Measurements from ENCODE around the gene FHOD3. TPM values are rescaled to one million over a fixed set of nuclear protein-coding genes. Genes with fewer than 3 reads are reported as not detected.
"Not testable (repeated sequence)": the region's sequence is repeated elsewhere in the genome, so short reads cannot be mapped to it uniquely, and the experiment has no call there.

The FHOD3 gene
- total RNA-seq, 1 donor from 2014 or later = not detected

DNA sequence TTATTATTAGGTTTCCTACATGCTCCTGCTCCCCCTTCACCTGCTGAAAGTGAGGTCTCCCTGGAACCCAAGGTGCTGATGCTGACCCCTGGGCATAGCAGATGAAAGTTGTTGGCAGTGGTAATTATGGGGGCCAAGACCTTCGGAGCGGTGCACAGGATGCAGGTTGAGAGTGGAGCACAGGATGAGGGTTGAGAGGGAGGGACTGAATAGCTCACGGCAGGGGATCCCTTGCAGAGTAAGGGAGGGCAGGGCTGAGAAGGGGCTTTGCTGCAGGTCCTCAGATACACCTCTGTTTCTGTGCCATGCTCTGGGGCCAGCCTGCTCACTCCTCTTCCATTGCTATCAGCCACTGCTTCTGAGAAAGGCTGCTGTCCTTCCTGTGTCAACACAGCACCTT is 163.3 kb downstream of the FHOD3 start:
- DNase-seq (ENCODE audit: low spot score) = no peak
- Mint-ChIP-seq H3K4me1 (ENCODE audit: low read depth) (no peaks in the 10 kb centered on the region), H3K36me3 (ENCODE audit: low read depth) (no peaks in the 10 kb centered on the region), H3K27me3 (ENCODE audit: low read depth) (no peaks in the 10 kb centered on the region), H3K27ac (no peak overlapping the region), H3K4me3 (ENCODE audit: low read depth) (no peak overlapping the region), H3K9me3 (no peaks in the 10 kb centered on the region)
- intact Hi-C loops (cut with micrococcal nuclease) = no loop called here

DNA sequence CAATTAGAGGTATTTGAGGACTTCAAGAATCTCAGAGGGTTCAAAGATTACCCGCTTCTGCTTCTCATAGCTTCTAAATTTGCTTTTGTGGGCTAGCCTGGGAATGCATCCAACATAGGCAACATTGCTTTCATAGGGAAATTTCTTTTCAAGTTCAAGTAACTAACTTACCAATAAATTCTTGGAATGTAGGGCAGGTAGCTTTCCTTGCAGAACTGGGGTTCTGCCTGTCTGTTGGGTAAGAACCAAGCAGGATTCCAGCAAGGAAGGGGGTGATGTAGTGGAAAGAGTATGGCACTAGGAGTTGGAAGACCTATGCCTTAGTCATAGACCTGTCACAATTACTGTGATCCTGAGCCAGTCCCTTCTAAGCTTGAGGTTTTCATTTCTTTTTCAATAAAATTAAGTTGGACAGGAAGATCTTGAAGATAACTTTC is 164.1 kb downstream of the FHOD3 start:
- Mint-ChIP-seq H3K27me3 (ENCODE audit: low read depth) (no peaks in the 10 kb centered on the region), H3K27ac (no peak overlapping the region), H3K4me1 (ENCODE audit: low read depth) (no peaks in the 10 kb centered on the region), H3K36me3 (ENCODE audit: low read depth) (no peaks in the 10 kb centered on the region), H3K4me3 (ENCODE audit: low read depth) (no peak overlapping the region), H3K9me3 (no peaks in the 10 kb centered on the region)
- intact Hi-C loops (cut with micrococcal nuclease) = no loop called here
- no peak for DNase-seq (ENCODE audit: low spot score)

DNA sequence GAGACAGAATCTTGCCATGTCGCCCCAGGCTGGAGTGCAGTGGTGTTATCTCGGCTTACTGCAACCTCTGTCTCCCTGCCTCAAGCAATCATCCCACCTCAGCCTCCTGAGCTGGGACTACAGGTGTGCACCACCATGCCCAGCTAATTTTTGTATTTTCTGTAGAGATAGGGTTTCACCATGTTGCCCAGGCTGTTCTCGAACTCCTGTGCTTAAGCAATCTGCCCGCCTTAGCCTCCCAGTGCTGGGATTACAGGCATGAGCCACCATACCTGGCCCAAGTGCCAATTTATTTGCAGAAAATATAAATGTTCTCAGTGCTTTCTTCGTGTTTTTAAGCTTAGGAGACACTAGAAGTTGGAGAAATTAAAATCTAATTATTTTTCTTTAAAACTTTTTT is 166.0 kb downstream of the FHOD3 start:
- H3K27ac Mint-ChIP-seq; H3K4me1 Mint-ChIP-seq (ENCODE audit: low read depth); H3K9me3 Mint-ChIP-seq; H3K4me3 Mint-ChIP-seq (ENCODE audit: low read depth); H3K27me3 Mint-ChIP-seq (ENCODE audit: low read depth); intact Hi-C loops (cut with micrococcal nuclease); DNase-seq (ENCODE audit: low spot score); H3K36me3 Mint-ChIP-seq (ENCODE audit: low read depth): not testable (repeated sequence)

DNA sequence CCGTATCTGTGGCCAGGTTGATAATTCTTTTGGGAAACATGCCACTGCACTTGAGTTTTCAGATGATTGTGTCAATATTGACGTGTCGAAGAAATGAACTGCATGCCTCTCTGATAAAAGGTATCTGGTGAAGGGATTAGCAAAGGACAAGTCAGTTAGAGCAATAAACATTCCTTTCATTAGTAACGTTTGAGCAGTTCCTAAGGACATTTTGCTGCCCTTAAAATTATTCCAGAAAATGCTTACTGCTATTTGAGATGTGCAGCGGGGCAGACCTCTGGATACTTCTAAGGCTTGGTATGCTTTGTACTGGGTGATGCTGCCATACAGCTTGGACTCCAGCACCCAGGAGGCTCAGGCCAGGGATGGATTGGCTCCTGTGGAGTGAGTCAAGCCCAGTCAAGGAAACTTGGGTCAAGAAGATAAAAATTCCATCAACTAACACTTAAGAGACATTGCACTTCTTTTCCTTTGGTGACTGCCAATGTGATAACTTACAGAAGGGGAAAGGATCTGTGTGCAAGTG is 166.7 kb downstream of the FHOD3 start:
- no peaks in the 10 kb centered on the region for H3K9me3 Mint-ChIP-seq
- H3K36me3 Mint-ChIP-seq (ENCODE audit: low read depth) = no peaks in the 10 kb centered on the region
- no peak overlapping the region for H3K27ac Mint-ChIP-seq
- DNase-seq (ENCODE audit: low spot score) = no peak
- H3K27me3 Mint-ChIP-seq (ENCODE audit: low read depth) = no peaks in the 10 kb centered on the region
- H3K4me1 Mint-ChIP-seq (ENCODE audit: low read depth) = no peaks in the 10 kb centered on the region
- H3K4me3 Mint-ChIP-seq (ENCODE audit: low read depth) = no peak overlapping the region
- intact Hi-C loops (cut with micrococcal nuclease) = no loop called here

DNA sequence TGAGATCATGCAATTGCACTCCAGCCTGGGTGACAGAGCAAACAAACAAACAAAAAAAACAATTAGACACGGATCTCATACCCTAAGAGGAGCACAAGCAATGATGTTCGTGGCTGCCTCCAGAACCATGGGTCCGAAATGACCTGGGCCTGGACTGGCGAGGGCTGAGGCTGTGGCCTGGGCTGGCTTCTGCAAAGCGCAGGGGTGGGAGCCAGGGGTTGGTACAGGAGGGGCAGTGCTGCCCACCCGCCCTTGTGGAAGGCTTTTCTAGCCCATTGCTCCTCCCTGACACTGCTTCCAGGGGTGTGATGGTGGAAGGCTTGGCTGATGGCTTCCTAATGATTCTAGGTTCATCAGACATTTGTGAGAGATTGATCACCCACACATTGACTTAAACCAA is 167.8 kb downstream of the FHOD3 start:
- Mint-ChIP-seq H3K27me3 (ENCODE audit: low read depth) (no peaks in the 10 kb centered on the region), H3K4me1 (ENCODE audit: low read depth) (no peaks in the 10 kb centered on the region), H3K4me3 (ENCODE audit: low read depth) (no peak overlapping the region), H3K27ac (no peak overlapping the region), H3K9me3 (no peaks in the 10 kb centered on the region), H3K36me3 (ENCODE audit: low read depth) (no peaks in the 10 kb centered on the region)
- intact Hi-C loops (cut with micrococcal nuclease) = no loop called here
- no peak for DNase-seq (ENCODE audit: low spot score)

DNA sequence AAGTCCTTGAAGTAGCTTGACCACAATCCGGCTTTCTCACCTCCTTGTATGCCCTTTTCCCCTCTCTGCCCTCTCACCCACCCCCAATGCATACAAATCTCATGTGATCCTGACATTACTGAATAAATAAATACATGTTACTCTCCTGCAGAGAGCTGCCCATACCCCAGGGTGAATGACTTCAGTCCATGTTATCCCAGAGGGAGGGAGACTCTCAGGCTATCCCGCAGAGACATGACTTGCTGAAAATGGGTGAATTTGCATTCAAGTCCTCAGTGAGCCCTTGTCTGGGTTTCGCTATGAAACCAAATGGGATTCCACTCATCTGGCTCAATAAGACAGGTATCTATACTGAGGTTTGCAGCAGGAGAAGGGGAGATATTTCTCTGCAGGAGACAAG is 168.5 kb downstream of the FHOD3 start:
- Mint-ChIP-seq H3K4me3 (ENCODE audit: low read depth) (no peak overlapping the region), H3K27me3 (ENCODE audit: low read depth) (no peaks in the 10 kb centered on the region), H3K4me1 (ENCODE audit: low read depth) (no peaks in the 10 kb centered on the region), H3K36me3 (ENCODE audit: low read depth) (no peaks in the 10 kb centered on the region), H3K9me3 (no peaks in the 10 kb centered on the region), H3K27ac (no peak overlapping the region)
- intact Hi-C loops (cut with micrococcal nuclease) = no loop called here
- no peak for DNase-seq (ENCODE audit: low spot score)

DNA sequence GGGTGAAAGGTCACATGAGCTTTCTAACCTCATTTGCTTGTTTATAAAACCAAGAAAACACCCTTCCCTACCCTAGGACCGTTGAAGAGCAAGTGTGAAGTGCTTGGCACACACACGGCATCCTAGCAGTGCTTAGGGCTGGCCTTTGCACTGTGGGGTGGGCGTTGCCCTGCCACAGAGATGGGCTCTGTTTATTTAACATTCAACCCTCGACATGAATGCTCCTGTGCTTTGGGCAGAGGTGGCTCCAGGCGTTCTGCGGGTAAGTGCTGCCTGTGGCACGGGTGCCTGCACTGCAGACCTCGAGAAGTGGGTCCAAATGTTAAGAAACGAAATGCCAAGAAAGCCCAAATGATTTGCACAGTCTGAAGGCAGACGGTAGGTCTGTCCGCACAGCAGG is 170.1 kb downstream of the FHOD3 start:
- Mint-ChIP-seq H3K4me3 (ENCODE audit: low read depth) (no peak overlapping the region), H3K4me1 (ENCODE audit: low read depth) (no peaks in the 10 kb centered on the region), H3K9me3 (no peaks in the 10 kb centered on the region), H3K27ac (no peak overlapping the region), H3K27me3 (ENCODE audit: low read depth) (no peaks in the 10 kb centered on the region), H3K36me3 (ENCODE audit: low read depth) (no peaks in the 10 kb centered on the region)
- intact Hi-C loops (cut with micrococcal nuclease) = no loop called here
- DNase-seq (ENCODE audit: low spot score) = no peak

DNA sequence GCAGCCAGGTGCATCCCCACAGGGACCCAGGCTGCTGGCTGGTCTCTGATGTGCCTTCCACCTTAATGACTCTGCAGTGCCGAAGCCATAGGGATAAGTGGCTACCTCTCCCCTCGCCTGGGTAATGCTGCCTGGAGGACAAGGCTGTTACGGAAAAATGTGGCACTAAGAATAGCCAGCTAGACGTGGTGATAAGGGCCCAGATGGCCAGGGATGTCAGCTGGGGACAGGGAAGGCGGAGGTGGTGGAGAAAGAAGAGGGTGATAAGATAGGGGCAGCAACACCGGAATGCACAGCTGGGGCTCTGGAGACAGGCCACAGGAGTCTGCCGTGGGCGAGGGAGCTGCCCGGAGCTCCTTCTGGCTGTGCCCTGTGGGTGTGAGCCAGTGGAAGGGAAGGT is 170.6 kb downstream of the FHOD3 start:
- H3K27me3 Mint-ChIP-seq (ENCODE audit: low read depth) = no peaks in the 10 kb centered on the region
- no peaks in the 10 kb centered on the region for H3K9me3 Mint-ChIP-seq
- H3K27ac Mint-ChIP-seq = no peak overlapping the region
- H3K4me3 Mint-ChIP-seq (ENCODE audit: low read depth) = no peak overlapping the region
- no peaks in the 10 kb centered on the region for H3K4me1 Mint-ChIP-seq (ENCODE audit: low read depth)
- no peaks in the 10 kb centered on the region for H3K36me3 Mint-ChIP-seq (ENCODE audit: low read depth)
- no peak for DNase-seq (ENCODE audit: low spot score)
- intact Hi-C loops (cut with micrococcal nuclease) = no loop called here

DNA sequence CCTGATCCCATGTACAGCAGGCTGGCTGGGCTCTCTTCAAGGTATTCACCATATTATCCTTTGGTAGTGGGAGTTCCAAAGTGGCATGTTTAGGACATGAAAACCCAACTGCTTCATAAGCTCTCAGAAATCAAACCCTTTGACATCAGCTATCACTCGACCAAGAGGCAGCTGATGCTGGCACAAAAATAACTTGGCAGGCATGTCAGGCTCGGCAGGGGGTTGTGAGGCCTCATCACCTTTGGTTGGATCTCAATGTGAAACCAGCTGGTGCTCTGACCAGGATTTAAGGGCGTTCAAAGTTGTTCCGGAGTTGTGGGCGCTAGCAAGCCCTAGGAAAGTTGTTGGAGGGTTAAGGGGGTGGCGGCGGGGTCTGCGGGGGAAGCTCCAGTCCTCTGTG is 171.9 kb downstream of the FHOD3 start:
- Mint-ChIP-seq H3K4me3 (ENCODE audit: low read depth) (no peak overlapping the region), H3K27ac (no peak overlapping the region), H3K4me1 (ENCODE audit: low read depth) (peaks cover 5% of the 10 kb centered on the region), H3K36me3 (ENCODE audit: low read depth) (no peaks in the 10 kb centered on the region), H3K27me3 (ENCODE audit: low read depth) (no peaks in the 10 kb centered on the region), H3K9me3 (no peaks in the 10 kb centered on the region)
- no peak for DNase-seq (ENCODE audit: low spot score)
- intact Hi-C loops (cut with micrococcal nuclease) = no loop called here

DNA sequence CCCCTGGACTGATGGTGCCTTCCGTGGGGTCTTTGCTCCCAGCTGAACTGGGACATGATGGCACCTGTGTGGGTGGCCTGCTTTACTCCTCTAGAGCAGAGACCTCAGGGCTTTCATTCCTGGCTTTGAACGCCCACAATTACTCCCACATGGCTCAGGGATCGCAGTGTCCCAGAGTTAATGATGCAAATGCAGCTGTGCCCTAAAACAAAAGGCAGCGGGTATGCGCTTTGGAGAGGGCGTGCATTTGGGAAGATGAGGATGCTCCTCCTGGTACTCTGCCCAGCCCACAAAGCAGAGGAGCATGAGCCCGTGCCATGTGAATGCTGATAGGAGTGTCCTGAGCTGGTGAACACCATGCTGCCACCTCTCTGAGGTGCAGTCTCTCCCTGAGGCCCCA is 173.4 kb downstream of the FHOD3 start:
- H3K27ac Mint-ChIP-seq = no peak overlapping the region
- H3K36me3 Mint-ChIP-seq (ENCODE audit: low read depth) = no peaks in the 10 kb centered on the region
- no peak for DNase-seq (ENCODE audit: low spot score)
- H3K27me3 Mint-ChIP-seq (ENCODE audit: low read depth) = no peaks in the 10 kb centered on the region
- no peak overlapping the region for H3K4me3 Mint-ChIP-seq (ENCODE audit: low read depth)
- H3K9me3 Mint-ChIP-seq = no peaks in the 10 kb centered on the region
- peaks cover 5% of the 10 kb centered on the region for H3K4me1 Mint-ChIP-seq (ENCODE audit: low read depth)
- intact Hi-C loops (cut with micrococcal nuclease) = no loop called here

DNA sequence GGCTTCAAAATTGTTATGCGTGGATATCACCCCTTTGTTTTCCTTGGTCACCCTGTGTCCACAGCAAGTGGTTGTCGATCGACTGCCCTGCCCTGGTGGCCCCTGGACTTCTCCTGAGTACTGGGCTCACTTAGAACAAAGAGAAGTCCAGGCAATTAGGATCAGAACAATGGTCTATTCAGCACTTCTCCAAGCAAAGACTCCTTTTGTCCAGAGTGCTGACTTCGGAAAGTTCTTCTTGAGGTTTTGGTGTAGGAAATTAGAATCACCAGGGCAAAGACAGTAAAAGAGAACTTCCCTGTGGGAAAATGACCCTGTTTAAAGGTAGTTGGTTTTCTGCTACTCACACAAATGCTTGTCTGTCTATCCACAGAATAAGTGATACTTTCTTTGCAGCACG is 173.9 kb downstream of the FHOD3 start:
- Mint-ChIP-seq H3K9me3 (no peaks in the 10 kb centered on the region), H3K27ac (no peak overlapping the region), H3K27me3 (ENCODE audit: low read depth) (no peaks in the 10 kb centered on the region), H3K4me1 (ENCODE audit: low read depth) (peaks cover 5% of the 10 kb centered on the region), H3K4me3 (ENCODE audit: low read depth) (no peak overlapping the region), H3K36me3 (ENCODE audit: low read depth) (no peaks in the 10 kb centered on the region)
- intact Hi-C loops (cut with micrococcal nuclease) = no loop called here
- no peak for DNase-seq (ENCODE audit: low spot score)

DNA sequence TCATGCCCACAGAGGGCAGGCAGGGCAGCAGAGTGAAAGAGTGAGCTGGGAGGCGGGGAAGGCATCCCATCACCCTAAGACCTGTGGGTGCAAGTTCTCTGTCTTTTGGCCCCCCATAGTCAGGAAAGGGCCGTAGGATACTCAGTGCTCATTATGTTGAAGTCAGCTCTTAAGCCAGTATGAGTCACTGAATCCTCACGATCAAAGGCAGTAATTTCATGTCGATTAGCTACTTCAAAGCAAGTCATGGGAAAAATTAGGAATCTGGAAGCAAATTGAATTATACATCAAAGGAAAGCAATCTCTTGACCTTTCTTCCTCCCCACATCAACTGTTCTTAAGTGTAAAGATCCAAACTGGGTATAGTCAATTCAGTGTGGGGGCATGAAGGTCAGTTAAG is 178.9 kb downstream of the FHOD3 start:
- Mint-ChIP-seq H3K27me3 (ENCODE audit: low read depth) (no peaks in the 10 kb centered on the region), H3K27ac (no peak overlapping the region), H3K9me3 (no peaks in the 10 kb centered on the region), H3K4me1 (ENCODE audit: low read depth) (peaks cover 5% of the 10 kb centered on the region), H3K36me3 (ENCODE audit: low read depth) (no peaks in the 10 kb centered on the region), H3K4me3 (ENCODE audit: low read depth) (no peak overlapping the region)
- no peak for DNase-seq (ENCODE audit: low spot score)
- intact Hi-C loops (cut with micrococcal nuclease) = no loop called here

DNA sequence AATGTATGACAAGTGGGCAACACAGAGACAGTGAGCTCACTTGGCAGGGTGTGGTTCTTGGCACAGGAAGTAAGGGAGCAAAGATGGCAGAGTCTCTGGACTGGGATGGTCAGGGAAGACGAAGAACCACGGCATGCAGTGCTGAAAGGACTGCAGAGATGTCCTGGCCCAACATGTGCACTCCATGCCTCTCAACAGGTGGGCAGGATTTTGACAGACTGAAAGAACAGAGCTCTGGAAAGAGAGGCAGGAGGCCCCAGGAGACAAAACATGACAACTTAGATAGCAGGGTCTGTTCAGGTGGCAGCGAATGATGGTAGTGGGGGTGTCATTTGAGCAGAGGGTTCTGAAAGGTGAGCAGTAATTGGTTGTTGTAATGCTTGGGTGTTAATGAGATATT is 180.3 kb downstream of the FHOD3 start:
- H3K36me3 Mint-ChIP-seq (ENCODE audit: low read depth) = no peaks in the 10 kb centered on the region
- H3K27ac Mint-ChIP-seq = no peak overlapping the region
- no peak overlapping the region for H3K4me3 Mint-ChIP-seq (ENCODE audit: low read depth)
- peaks cover 5% of the 10 kb centered on the region for H3K4me1 Mint-ChIP-seq (ENCODE audit: low read depth)
- DNase-seq (ENCODE audit: low spot score) = no peak
- intact Hi-C loops (cut with micrococcal nuclease) = no loop called here
- no peaks in the 10 kb centered on the region for H3K9me3 Mint-ChIP-seq
- no peaks in the 10 kb centered on the region for H3K27me3 Mint-ChIP-seq (ENCODE audit: low read depth)

DNA sequence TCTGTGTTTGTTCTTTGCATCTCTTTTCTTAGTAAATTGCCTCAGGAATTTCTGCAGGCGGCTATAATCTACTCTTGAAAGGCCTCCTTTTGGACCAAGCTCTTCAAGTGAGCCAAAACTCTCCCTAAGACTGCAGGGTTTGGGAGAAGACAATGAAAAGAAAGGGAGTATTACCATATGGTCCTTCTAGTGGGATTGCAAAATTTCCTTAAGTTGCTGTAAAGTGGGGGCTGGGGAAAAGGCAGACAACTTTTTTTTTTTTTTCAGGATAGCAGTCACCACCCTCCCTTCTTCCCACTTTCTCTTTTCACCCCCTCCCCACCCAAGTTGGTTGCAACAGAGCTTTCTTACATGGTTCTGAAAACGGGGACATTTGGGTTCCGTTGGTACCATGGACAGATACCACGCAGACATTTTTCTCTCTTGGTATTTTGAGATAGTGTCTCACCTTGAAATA is 183.7 kb downstream of the FHOD3 start:
- no peaks in the 10 kb centered on the region for H3K27me3 Mint-ChIP-seq (ENCODE audit: low read depth)
- H3K4me3 Mint-ChIP-seq (ENCODE audit: low read depth) = no peak overlapping the region
- no peak overlapping the region for H3K27ac Mint-ChIP-seq
- H3K4me1 Mint-ChIP-seq (ENCODE audit: low read depth) = no peaks in the 10 kb centered on the region
- H3K9me3 Mint-ChIP-seq = no peaks in the 10 kb centered on the region
- intact Hi-C loops (cut with micrococcal nuclease) = no loop called here
- no peak for DNase-seq (ENCODE audit: low spot score)
- H3K36me3 Mint-ChIP-seq (ENCODE audit: low read depth) = no peaks in the 10 kb centered on the region
